WTC11 (cell line): Measurements from ENCODE around the gene RCBTB1. TPM values are rescaled to one million over a fixed set of nuclear protein-coding genes. Genes with fewer than 3 reads are reported as not detected.

ENCODE experiments used
- ATAC-seq: fragments of 200-7000 bp; cut with Tn5 transposase; 2 replicates; pipeline ENCODE4 v1.10.0; 2021; ENCODE audit warnings: mild to moderate bottlenecking, moderate library complexity
- CTCF ChIA-PET: fragments of 300-600 bp; sonication (Branson Sonifier 250); formaldehyde crosslinking; loops from one replicate; lab custom pipeline; 2021; ENCODE audit warnings: antibody characterized with exemption; lab: Charles Lee
- POLR2A ChIA-PET: fragments of 350-600 bp; sonication (Branson Sonifier 250); formaldehyde crosslinking; loops from one replicate; lab custom pipeline; 2021; ENCODE audit warnings: antibody characterized with exemption; lab: Charles Lee
- DNase-seq: peaks from one replicate; pipeline ENCODE4 v3.0.0; 2021; ENCODE audit warnings: low spot score
- H3K27ac Mint-ChIP-seq: 2 replicates; pipeline ENCODE4 v1.8.0; 2021; ENCODE audit warnings: mixed read lengths
- H3K27me3 Mint-ChIP-seq: 2 replicates; pipeline ENCODE4 v1.8.0; 2021; ENCODE audit warnings: low read depth, mild to moderate bottlenecking, moderate library complexity, mixed read lengths
- H3K36me3 Mint-ChIP-seq: 2 replicates; pipeline ENCODE4 v1.8.0; 2021; ENCODE audit warnings: mixed read lengths
- H3K4me1 Mint-ChIP-seq: 2 replicates; pipeline ENCODE4 v1.8.0; 2022; ENCODE audit warnings: mixed read lengths
- H3K4me3 Mint-ChIP-seq: 2 replicates; pipeline ENCODE4 v1.8.0; 2021; ENCODE audit warnings: mild to moderate bottlenecking, moderate library complexity, mixed read lengths
- H3K9me3 Mint-ChIP-seq: 2 replicates; pipeline ENCODE4 v1.8.0; 2021; ENCODE audit warnings: mixed read lengths
- ELF4 ChIP-seq: sonication (generic); formaldehyde crosslinking; IDR thresholded peaks from 2 replicates; pipeline ENCODE4 v1.8.1; 2022; ENCODE audit warnings: low read depth, mild to moderate bottlenecking, moderate library complexity, missing genetic modification reagents
- ETV6 ChIP-seq: sonication (generic); formaldehyde crosslinking; IDR thresholded peaks from 2 replicates; pipeline ENCODE4 v1.8.1; 2022; ENCODE audit warnings: mild to moderate bottlenecking, missing genetic modification reagents
- FOXJ3 ChIP-seq: sonication (generic); formaldehyde crosslinking; IDR thresholded peaks from 2 replicates; pipeline ENCODE4 v1.9.0; 2021; ENCODE audit warnings: missing genetic modification reagents, mild to moderate bottlenecking, borderline replicate concordance
- GRHL2 ChIP-seq: fragments of 250-450 bp; sonication (Bioruptor Pico); IDR thresholded peaks from 2 replicates; pipeline ENCODE4 v1.8.0; 2022; ENCODE audit warnings: mild to moderate bottlenecking, moderate library complexity; ENCODE audit not compliant: insufficient replicate concordance, severe bottlenecking
- HMGA2 ChIP-seq: fragments of 250-450 bp; sonication (Bioruptor Pico); IDR thresholded peaks from 2 replicates; pipeline ENCODE4 v1.4.0; 2021; ENCODE audit warnings: mild to moderate bottlenecking, moderate library complexity
- IRF2 ChIP-seq: sonication (generic); formaldehyde crosslinking; IDR thresholded peaks from 2 replicates; pipeline ENCODE4 v1.8.0; 2022; ENCODE audit warnings: low read depth, missing genetic modification reagents, borderline replicate concordance
- MXD4 ChIP-seq: fragments of 250-450 bp; sonication (Bioruptor Pico); IDR thresholded peaks from 2 replicates; pipeline ENCODE4 v1.8.0; 2021; ENCODE audit warnings: mild to moderate bottlenecking, moderate library complexity, borderline replicate concordance
- NFATC4 ChIP-seq: fragments of 250-450 bp; sonication (Bioruptor Pico); IDR thresholded peaks from 2 replicates; pipeline ENCODE4 v1.9.0; 2021; ENCODE audit warnings: mild to moderate bottlenecking
- NR2C2 ChIP-seq: sonication (generic); formaldehyde crosslinking; IDR thresholded peaks from 2 replicates; pipeline ENCODE4 v1.8.0; 2022; ENCODE audit warnings: mild to moderate bottlenecking, missing genetic modification reagents
- NR3C1 ChIP-seq: sonication (generic); formaldehyde crosslinking; conservative IDR thresholded peaks from 2 replicates; pipeline ENCODE4 v1.8.1; 2023; ENCODE audit warnings: low read depth, mild to moderate bottlenecking, missing genetic modification reagents
- PRRX2 ChIP-seq: fragments of 250-450 bp; sonication (Bioruptor Pico); IDR thresholded peaks from 2 replicates; pipeline ENCODE4 v1.8.0; 2021; ENCODE audit warnings: mild to moderate bottlenecking
- TCF7 ChIP-seq: sonication (generic); formaldehyde crosslinking; IDR thresholded peaks from 2 replicates; pipeline ENCODE4 v1.8.0; 2022; ENCODE audit warnings: mild to moderate bottlenecking, low read depth, missing genetic modification reagents, moderate library complexity
- ZNF138 ChIP-seq: sonication (generic); formaldehyde crosslinking; conservative IDR thresholded peaks from 2 replicates; pipeline ENCODE4 v1.8.1; 2022; ENCODE audit warnings: mild to moderate bottlenecking, moderate library complexity, missing genetic modification reagents
- ZNF232 ChIP-seq: sonication (generic); formaldehyde crosslinking; IDR thresholded peaks from 2 replicates; pipeline ENCODE4 v1.8.0; 2022; ENCODE audit warnings: mild to moderate bottlenecking, missing genetic modification reagents
- ZNF396 ChIP-seq: fragments of 250-450 bp; sonication (Bioruptor Pico); IDR thresholded peaks from 2 replicates; pipeline ENCODE4 v1.8.0; 2021; ENCODE audit warnings: mild to moderate bottlenecking, moderate library complexity, borderline replicate concordance
- ZNF416 ChIP-seq: fragments of 250-450 bp; sonication (Bioruptor Pico); IDR thresholded peaks from 2 replicates; pipeline ENCODE4 v1.9.0; 2021; ENCODE audit warnings: mild to moderate bottlenecking, inconsistent platforms
- total RNA-seq: library from RNA; stranded (reverse); gene quantifications from 3 replicates; pipeline ENCODE4 v1.2.3, GENCODE V29; 2021
- TF ChIP-seq, protein P1 (sequence below): fragments of 250-450 bp; sonication (Bioruptor Pico); IDR thresholded peaks from 2 replicates; pipeline ENCODE4 v1.9.0; 2021; ENCODE audit warnings: mild to moderate bottlenecking, borderline replicate concordance
- TF ChIP-seq, protein P2 (sequence below): sonication (generic); formaldehyde crosslinking; IDR thresholded peaks from 2 replicates; pipeline ENCODE4 v1.8.1; 2023; ENCODE audit warnings: mild to moderate bottlenecking, moderate library complexity, missing genetic modification reagents
- TF ChIP-seq, protein P3 (sequence below): sonication (generic); formaldehyde crosslinking; IDR thresholded peaks from 2 replicates; pipeline ENCODE4 v1.8.1; 2022; ENCODE audit warnings: mild to moderate bottlenecking, missing genetic modification reagents, moderate library complexity, borderline replicate concordance
- TF ChIP-seq, protein P4 (sequence below): fragments of 250-450 bp; sonication (Bioruptor Pico); conservative IDR thresholded peaks from 2 replicates; pipeline ENCODE4 v1.9.0; 2021; ENCODE audit warnings: mild to moderate bottlenecking
- TF ChIP-seq, protein P5 (sequence below): fragments of 250-450 bp; sonication (Bioruptor Pico); IDR thresholded peaks from 2 replicates; pipeline ENCODE4 v2.1.2; 2022; ENCODE audit warnings: mild to moderate bottlenecking, moderate library complexity
- TF ChIP-seq, protein P6 (sequence below): sonication (generic); formaldehyde crosslinking; IDR thresholded peaks from 2 replicates; pipeline ENCODE4 v1.8.0; 2022; ENCODE audit warnings: mild to moderate bottlenecking, missing genetic modification reagents

The RCBTB1 gene
- total RNA-seq, 1 experiment from 2014 or later = 31.3 TPM

DNA sequence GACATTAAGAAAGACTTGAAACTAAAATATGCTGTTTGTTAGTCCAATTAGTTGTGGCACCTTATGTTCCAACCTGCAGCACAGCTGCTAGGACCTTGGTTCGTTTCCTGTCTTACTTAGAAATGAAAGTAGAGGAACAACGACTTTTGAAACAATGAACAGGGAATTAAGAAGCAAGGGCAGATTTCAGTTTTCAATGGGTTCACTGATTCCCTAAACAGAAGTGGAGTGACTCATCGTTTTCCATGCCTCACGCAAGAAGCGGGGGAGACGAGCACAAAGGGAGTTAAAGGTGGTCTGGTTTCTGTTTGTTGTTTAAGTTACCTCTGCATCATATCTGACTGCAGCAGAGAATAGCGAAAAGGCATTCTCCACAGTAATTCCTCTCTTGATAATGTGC, 44.8 kb downstream of the RCBTB1 start (continued):
- TF ChIP-seq, protein P1, sequence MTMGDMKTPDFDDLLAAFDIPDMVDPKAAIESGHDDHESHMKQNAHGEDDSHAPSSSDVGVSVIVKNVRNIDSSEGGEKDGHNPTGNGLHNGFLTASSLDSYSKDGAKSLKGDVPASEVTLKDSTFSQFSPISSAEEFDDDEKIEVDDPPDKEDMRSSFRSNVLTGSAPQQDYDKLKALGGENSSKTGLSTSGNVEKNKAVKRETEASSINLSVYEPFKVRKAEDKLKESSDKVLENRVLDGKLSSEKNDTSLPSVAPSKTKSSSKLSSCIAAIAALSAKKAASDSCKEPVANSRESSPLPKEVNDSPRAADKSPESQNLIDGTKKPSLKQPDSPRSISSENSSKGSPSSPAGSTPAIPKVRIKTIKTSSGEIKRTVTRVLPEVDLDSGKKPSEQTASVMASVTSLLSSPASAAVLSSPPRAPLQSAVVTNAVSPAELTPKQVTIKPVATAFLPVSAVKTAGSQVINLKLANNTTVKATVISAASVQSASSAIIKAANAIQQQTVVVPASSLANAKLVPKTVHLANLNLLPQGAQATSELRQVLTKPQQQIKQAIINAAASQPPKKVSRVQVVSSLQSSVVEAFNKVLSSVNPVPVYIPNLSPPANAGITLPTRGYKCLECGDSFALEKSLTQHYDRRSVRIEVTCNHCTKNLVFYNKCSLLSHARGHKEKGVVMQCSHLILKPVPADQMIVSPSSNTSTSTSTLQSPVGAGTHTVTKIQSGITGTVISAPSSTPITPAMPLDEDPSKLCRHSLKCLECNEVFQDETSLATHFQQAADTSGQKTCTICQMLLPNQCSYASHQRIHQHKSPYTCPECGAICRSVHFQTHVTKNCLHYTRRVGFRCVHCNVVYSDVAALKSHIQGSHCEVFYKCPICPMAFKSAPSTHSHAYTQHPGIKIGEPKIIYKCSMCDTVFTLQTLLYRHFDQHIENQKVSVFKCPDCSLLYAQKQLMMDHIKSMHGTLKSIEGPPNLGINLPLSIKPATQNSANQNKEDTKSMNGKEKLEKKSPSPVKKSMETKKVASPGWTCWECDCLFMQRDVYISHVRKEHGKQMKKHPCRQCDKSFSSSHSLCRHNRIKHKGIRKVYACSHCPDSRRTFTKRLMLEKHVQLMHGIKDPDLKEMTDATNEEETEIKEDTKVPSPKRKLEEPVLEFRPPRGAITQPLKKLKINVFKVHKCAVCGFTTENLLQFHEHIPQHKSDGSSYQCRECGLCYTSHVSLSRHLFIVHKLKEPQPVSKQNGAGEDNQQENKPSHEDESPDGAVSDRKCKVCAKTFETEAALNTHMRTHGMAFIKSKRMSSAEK = no peak
- TF ChIP-seq NFATC4 (CRISPR knock-in tag) = no peak
- TF ChIP-seq NR2C2 = no peak
- no peak for TF ChIP-seq TCF7 (CRISPR knock-in tag)
- no peak for TF ChIP-seq ELF4 (CRISPR knock-in tag)
- TF ChIP-seq, all 79 proteins: peak for 0

DNA sequence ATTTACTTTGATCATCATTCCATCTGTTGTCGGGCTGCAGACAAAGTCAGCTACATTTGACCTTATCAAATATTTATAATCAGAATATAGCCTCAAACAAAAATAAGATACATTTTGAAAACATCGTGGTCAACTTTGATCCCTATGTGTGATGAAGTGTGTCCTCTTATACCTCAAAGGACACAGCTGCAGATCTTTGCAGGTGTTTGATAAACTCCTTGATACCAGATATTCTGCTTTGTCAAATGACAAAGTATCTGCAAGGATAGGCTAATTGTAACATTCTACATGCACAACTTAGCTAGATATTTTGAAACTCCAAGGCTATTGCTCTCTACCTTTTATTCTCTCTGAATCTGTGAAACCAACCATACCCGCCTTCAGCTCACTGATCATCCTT, 45.6 kb downstream of the RCBTB1 start:
- no peak for ATAC-seq
- H3K36me3 Mint-ChIP-seq = peaks cover 29% of the 10 kb centered on the region
- CTCF ChIA-PET = no interaction called here

More for the DNA sequence above, 45.6 kb downstream of the RCBTB1 start:
- no peak for TF ChIP-seq FOXJ3 (CRISPR knock-in tag)
- TF ChIP-seq, protein P2, sequence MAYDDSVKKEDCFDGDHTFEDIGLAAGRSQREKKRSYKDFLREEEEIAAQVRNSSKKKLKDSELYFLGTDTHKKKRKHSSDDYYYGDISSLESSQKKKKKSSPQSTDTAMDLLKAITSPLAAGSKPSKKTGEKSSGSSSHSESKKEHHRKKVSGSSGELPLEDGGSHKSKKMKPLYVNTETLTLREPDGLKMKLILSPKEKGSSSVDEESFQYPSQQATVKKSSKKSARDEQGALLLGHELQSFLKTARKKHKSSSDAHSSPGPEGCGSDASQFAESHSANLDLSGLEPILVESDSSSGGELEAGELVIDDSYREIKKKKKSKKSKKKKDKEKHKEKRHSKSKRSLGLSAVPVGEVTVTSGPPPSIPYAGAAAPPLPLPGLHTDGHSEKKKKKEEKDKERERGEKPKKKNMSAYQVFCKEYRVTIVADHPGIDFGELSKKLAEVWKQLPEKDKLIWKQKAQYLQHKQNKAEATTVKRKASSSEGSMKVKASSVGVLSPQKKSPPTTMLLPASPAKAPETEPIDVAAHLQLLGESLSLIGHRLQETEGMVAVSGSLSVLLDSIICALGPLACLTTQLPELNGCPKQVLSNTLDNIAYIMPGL = no peak
- no peak for TF ChIP-seq ELF4 (CRISPR knock-in tag)
- TF ChIP-seq GRHL2 (CRISPR knock-in tag) = no peak
- no peak for TF ChIP-seq HMGA2
- TF ChIP-seq, protein P3, sequence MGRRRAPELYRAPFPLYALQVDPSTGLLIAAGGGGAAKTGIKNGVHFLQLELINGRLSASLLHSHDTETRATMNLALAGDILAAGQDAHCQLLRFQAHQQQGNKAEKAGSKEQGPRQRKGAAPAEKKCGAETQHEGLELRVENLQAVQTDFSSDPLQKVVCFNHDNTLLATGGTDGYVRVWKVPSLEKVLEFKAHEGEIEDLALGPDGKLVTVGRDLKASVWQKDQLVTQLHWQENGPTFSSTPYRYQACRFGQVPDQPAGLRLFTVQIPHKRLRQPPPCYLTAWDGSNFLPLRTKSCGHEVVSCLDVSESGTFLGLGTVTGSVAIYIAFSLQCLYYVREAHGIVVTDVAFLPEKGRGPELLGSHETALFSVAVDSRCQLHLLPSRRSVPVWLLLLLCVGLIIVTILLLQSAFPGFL = no peak
- TF ChIP-seq ZNF138 (CRISPR knock-in tag) = no peak
- no peak for TF ChIP-seq NR3C1 (CRISPR knock-in tag)
- no peak for TF ChIP-seq ZNF396 (CRISPR knock-in tag)
- no peak for TF ChIP-seq ZNF416 (CRISPR knock-in tag)
- TF ChIP-seq, protein P4, sequence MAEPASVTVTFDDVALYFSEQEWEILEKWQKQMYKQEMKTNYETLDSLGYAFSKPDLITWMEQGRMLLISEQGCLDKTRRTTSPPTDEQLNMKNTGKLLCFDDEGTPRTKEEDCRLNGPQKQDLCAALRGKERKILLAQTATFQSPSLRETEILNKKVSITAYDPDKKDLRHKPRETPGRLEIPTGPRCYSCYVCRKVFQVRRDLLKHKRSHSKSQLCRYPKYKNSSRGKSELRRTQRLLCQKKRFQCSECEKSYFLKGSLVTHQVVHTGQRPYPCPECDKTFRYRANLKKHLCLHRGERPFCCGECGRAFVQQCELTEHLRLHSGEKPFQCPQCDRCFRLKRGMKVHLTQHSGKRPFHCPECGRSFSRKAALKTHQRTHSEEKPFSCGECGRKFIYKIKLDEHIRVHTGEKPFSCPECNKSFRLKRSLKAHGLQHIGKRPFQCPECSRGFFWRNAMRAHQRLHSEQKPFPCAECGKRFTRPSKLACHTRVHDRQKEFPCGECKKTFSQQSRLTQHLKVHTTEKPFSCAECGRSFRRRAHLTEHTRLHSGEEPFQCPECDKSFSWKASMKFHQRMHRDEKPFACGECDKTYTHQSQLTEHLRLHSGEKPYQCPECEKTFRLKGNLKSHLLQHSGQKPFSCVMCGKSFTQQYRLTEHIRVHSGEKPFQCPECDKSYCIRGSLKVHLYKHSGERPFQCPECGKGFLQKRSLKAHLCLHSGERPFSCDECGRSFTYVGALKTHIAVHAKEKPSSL (CRISPR knock-in tag) = no peak
- TF ChIP-seq ETV6 (CRISPR knock-in tag) = no peak
- TF ChIP-seq ZNF232 (CRISPR knock-in tag) = no peak
- TF ChIP-seq, protein P5, sequence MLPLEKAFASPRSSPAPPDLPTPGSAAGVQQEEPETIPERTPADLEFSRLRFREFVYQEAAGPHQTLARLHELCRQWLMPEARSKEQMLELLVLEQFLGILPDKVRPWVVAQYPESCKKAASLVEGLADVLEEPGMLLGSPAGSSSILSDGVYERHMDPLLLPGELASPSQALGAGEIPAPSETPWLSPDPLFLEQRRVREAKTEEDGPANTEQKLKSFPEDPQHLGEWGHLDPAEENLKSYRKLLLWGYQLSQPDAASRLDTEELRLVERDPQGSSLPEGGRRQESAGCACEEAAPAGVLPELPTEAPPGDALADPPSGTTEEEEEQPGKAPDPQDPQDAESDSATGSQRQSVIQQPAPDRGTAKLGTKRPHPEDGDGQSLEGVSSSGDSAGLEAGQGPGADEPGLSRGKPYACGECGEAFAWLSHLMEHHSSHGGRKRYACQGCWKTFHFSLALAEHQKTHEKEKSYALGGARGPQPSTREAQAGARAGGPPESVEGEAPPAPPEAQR (CRISPR knock-in tag) = no peak
- TF ChIP-seq IRF2 (CRISPR knock-in tag) = no peak
- TF ChIP-seq PRRX2 = no peak
- TF ChIP-seq MXD4 (CRISPR knock-in tag) = no peak
- TF ChIP-seq, protein P6, sequence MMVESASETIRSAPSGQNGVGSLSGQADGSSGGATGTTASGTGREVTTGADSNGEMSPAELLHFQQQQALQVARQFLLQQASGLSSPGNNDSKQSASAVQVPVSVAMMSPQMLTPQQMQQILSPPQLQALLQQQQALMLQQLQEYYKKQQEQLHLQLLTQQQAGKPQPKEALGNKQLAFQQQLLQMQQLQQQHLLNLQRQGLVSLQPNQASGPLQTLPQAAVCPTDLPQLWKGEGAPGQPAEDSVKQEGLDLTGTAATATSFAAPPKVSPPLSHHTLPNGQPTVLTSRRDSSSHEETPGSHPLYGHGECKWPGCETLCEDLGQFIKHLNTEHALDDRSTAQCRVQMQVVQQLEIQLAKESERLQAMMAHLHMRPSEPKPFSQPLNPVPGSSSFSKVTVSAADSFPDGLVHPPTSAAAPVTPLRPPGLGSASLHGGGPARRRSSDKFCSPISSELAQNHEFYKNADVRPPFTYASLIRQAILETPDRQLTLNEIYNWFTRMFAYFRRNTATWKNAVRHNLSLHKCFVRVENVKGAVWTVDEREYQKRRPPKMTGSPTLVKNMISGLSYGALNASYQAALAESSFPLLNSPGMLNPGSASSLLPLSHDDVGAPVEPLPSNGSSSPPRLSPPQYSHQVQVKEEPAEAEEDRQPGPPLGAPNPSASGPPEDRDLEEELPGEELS (CRISPR knock-in tag) = no peak
- Mint-ChIP-seq H3K27me3 (no peaks in the 10 kb centered on the region), H3K9me3 (no peaks in the 10 kb centered on the region), H3K4me1 (no peaks in the 10 kb centered on the region), H3K27ac (no peak overlapping the region), H3K4me3 (no peak overlapping the region)
- DNase-seq = no peak
- POLR2A ChIA-PET = no interaction called here
